Nucleus accumbens (tissue), 56 donors: ENCODE results near the gene BCAT1.
"Not testable (repeated sequence)": the region's sequence is repeated elsewhere in the genome, so short reads cannot be mapped to it uniquely, and the experiment has no call there.

Source experiments
- DNase-seq, 56 donors: peaks; one replicate each; lab custom pipeline; 2025; lab: John Stamatoyannopoulos, UW

Gene BCAT1

DNA sequence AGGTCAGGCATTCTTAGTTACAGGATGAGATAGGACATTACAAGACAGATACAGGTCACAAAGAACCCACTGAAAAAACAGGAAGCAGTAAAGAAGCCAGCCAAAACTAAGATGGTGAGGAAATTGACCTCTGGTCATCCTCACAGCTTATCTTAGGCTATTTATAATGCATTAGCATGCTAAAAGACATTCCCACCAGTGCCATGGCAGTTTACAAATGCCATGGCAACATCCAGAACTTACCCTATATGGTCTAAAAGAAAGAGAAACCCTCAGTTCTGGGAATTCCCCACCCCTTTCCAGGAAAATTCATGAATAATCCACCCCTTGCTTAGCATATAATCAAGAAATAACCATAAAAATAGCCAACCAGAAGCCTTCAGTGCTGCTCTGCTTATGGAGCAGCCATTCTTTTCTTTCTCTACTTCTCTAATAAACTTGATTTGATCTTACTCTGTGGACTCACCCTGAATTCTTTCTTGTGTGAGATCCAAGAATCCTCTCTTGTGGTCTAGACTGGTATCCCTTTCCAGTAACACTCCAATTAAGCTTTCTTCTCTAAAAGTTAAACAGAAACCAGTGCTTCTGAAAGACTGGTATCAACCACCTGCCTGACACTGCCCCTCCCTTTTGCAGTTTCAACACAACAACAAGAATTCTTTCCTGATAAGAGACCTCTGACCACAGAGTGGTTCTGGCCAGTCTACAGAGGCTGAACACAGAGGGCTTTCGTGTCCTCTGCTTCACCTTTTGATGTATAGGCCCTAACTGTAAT, 86.9 kb downstream of the BCAT1 start:
- DNase-seq: no peak

DNA sequence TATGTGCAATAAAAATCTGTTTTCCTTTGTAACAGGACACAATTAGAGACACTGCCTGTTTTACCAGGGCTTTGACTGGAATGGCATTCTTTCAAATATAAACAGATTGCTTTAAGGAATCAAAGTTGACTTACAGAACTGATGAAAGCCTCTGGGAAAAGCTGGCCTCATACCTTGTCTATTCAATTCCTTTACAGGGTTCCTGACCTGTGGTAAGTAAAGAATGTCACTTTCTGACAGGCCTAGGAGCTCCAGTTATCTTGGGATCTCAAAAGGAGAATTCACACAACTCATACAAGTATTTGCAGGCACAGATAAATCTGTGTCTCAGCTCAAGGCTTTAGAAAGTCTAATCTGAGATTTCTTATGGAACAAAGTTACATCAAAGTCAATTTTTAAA, 88.4 kb downstream of the BCAT1 start:
- no peak for DNase-seq

DNA sequence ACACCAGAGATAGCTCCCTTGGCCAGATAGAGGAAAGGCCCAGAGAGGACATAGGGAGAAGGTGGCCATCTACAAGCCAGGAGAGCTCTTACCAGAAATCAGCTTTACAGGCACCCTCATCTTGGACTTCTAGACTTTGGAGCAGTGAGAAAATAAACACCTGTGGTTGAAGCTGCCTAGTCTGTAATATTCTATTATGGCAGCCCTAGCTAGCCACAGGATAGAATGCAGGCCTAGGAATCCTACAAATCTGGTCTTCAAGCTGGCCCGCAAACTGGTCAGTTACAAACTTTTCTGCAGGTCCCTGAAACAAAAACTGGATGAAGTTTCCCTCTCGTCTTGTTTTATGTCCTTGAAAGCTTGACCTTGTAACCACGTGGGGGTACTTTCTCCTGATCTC, 92.4 kb downstream of the BCAT1 start:
- DNase-seq: no peak

DNA sequence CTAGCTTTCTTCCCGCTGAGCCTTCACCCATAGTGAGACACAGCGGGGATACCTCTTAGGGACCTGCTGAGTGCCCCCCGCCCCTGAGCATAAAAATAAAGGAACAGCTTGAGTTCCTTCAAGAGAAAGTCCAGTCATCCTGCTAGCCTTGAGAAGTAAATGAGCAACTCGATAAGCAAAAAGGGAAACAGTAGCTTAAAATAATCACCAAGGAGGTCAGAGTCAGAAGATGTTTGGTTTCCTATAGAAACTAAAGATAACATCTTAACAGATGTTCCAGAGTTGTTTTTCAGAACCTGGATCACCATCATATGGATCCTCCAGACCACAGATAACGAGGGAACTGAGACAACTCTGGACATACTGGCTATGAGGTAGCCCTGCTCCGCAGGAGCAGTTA, 94.0 kb downstream of the BCAT1 start:
- no peak for DNase-seq

DNA sequence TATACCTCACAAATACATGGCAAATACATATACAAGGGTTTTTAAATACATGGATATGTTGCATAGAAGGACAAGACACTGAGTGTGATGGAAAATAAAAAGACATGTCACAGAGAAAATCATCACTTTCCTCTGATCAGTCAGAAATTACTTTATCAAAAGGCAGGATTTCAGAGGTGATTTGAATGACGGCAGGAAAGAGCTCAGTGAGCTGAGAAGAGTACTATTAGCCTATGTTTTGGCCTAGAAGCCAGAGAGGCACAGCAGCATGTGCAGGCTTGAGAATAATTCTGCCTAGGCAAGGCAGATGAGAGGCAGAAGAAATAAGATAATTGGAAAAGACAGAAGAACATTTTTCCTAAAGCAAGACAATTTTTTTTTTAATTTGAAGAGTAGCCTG, 94.9 kb downstream of the BCAT1 start:
- no peak for DNase-seq

DNA sequence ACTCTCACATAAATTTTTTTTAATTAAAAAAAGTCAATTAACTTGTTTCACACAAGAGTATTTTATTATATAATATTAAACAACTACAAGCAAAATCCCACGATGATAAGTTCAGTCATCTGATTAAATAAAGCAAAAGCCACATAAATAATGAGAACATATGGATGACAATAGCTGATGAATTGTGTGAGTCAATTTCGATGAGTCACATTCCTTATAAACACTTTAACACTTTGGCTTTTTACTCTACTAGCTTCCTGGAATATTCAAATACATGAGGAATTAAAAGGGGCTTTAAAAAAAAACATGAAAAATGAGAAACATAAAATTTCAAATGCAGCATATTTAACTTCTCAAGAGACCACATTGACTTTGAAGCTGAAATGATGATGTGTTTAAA, 95.3 kb downstream of the BCAT1 start:
- no peak for DNase-seq

DNA sequence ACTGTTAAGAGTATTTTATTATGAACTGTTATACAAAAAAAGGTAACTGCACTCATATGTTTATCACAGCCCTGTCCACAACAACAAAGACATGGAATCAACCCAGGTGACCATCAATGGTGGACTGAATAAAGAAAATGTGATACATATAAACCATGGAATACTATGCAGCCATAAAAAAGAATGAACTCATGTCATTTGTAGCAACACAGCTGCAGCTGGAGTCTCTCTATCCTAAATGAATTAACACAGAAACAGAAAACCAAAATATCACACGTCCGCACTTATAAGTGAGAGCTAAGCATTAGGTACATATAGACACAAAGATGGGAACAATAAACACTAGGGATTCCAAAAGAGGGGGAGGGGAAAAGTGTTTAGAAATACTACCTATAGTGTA, 95.8 kb downstream of the BCAT1 start:
- DNase-seq: no peak

DNA sequence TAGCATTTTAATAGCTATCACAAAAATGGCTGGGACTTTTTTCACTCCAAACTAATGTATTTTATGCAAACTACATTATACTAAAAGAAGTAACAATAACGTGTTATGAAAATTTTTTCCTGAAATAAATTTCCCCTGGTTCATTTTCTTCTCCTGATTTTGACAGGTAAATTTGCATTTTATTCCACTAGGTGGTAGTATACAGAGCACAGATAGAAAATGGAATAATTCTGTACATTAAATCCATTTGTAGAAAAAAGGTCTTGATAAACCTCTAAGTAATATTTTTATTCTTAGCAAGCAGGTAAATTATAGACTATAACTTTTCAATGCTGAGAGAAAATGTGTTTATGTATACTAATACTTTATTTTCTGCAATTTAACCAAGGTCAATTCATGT, 96.5 kb downstream of the BCAT1 start:
- DNase-seq: no peak

DNA sequence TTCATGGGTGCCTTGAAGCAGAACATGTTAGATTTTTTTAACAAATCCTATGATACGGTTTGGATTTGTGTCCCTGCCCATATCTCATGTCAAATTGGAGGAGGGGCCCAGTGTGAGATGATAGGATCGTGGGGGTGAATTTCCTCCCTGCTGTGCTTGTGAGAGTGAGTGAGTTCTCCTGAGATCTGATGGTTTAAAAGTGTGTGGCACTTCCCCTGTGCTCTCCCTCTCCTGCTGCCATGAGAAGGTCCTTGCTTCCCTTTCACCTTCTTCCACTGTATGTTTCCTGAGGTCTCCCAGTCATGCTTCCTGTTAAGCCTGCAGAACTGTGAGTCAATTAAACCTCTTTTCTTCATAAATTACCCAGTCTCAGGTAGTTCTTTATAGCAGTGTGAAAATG, 97.0 kb downstream of the BCAT1 start:
- DNase-seq: not testable (repeated sequence)

DNA sequence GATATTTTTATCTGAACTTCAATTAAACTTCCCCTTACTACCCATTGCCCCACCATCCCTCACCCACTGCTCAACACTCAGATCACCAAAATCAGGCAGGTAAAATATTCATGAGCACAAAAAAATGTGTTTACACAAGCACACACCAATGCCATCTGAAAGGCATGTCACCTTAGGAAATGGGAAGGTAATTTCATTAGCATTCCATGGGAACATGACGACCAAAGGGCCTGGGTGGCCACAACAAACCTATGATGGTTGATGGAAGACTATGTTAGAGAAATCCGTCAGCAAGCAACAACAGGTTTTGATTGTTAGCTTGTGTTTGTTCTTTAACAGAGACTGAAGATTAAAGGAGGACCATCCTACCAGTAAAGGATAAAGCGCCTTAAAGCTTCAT, 97.6 kb downstream of the BCAT1 start:
- no peak for DNase-seq

DNA sequence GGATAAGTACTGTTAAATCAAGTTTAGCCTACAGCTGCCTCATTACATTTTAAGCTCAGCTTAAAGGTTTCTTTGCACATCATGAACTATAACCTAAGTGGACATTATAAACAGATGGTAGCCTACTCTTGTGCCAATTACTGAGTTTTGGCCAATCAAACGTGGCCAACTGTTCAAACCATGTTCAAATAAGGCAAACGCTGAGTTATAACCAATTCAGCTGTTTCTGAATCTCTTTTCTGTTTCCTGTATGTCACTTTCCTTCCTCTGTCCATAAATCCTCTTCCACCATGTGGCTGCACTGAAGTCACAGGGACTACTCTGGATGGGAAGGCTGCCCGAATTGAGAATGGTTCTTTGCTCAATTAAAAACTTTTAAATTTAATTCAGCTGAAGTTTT, 98.4 kb downstream of the BCAT1 start:
- no peak for DNase-seq

DNA sequence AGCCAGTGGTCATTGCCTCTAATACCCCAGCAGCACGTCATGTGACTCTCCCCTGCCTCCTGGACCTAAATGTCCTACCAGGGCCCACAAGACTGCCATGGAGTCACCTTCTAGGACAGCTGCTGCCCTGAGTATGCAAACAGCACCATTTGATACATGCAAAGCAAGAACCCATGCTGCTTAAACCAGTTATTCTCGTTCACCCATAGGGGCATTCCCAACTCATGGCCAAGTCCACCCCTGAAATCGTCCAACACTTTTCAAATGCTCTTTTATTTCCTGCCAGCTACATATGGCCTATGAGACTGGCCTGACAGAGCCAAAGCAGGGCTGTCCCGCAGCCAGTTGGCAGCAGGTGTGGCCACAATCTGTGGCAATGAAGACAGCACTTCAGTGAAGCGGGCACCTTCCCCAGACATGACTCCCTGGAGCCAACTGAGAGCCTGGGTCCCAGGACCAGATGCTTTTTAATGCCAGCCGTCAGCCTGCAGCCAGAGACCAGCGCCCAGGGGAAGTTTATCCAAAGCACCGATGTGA, 99.9 kb downstream of the BCAT1 start:
- peak in 2 of 56 donors; percentile 0 to 2 for DNase-seq

DNA sequence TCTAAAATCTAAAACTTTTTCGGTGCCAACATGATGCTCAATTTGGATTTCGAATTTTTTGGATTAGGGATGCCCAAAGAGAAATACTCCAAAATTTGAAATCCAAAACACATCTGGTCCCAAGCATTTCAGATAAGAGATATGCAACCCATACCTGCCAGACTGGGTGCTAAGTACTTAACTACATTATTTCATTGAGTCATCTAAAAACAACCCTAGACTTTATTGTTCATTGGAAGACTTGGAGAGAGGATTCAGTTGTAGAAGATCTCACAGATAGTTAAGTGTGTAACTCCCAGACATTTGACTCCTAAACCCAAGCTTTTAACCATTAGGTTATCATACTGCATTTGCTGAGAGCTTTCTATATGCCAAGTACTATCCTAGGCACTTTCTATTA, 102.2 kb downstream of the BCAT1 start:
- no peak for DNase-seq

DNA sequence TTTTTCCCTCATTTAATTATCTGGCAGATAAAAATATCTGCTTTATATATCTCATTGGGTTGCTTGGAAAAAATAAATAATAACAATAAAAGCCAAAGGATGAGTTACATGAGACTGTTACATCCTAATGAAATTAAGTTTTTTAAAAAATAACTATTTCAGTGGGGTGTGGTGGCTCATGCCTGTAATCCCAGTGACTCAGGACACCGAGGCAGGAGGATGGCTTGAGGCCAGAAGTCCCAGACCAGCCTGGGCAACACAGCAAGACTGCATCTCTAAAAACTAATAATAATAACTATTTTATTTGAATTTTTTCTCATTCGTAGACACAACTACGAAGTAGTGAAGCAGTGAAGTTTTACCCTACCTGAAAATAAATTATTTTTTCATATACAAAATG, 103.3 kb downstream of the BCAT1 start:
- DNase-seq: no peak

DNA sequence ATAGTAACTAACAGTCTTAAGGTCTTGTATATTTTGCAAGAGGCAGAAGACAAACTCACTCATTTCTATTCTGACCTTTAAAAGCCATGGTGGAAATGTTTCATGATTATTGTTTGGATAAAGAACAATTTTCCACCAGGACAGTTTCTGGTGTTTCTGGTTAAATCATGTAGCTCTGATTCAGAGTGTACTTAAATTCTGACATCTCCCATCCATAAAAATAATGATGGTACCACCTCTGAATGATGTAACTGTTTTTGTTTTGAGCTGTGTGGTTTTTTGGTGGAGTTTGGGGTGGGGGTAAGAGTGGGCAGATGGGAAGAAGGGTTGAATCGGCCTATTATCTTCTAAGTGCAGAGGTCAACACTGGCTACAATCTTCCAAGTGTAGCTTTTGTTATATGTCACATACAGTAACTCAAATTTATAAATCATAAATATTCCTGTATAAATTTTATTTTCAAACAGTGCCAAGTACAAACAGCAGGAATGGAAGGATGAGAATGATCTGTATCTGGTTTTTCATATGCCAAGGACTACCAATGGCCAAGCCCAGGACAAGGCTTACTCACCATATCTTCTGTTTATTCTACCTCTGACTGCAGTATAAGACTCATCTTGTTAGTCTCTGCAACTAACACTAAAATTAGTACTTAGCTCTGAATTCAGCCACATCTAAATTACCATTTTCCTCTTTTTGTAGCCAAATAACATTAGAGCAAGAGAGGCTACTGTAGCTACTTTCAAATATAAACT, 108.7 kb downstream of the BCAT1 start:
- no peak for DNase-seq

DNA sequence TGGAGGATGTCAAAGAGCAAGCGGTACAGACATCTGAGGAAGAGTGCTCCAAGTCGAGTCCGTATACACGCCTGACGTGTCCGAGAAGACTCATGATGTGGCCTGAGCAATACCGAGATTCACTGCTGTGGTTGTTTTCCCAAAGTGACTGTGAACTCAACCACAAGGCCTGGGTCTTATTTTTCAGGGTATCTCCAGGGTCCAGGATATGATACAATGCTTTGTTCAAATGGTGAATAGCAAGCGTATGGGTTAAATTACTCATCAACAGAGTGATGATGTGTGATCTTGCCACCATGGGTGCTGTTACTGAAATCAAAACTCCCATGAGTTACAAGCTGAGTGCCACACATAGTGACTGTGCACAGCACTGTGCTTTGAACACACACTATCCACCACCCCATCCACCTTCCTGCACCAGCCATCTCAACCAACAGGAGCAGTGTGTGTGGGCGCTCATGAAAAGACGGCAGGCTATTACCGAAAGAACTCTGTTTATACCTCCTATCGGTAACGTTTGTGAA, 109.6 kb downstream of the BCAT1 start:
- DNase-seq: no peak

DNA sequence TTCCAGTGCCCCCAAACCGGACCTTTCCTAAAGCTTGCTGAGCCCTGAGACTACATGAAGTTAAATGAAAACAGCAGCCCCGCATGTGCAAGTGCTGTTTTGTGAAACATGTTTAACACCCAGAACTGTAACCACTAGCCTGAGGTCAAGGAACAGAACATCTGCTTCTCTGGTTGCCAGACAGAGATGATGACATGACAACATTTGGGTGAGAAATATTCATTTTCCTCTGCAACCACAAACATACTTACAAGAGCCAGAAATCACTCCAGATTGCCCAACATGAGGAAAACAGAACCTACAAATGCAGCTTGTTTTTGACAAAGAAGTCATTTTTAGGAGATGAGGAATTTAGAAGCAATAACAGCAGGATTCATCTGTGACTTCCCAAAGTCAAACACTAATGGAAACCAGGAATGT, 110.4 kb downstream of the BCAT1 start:
- DNase-seq: no peak

DNA sequence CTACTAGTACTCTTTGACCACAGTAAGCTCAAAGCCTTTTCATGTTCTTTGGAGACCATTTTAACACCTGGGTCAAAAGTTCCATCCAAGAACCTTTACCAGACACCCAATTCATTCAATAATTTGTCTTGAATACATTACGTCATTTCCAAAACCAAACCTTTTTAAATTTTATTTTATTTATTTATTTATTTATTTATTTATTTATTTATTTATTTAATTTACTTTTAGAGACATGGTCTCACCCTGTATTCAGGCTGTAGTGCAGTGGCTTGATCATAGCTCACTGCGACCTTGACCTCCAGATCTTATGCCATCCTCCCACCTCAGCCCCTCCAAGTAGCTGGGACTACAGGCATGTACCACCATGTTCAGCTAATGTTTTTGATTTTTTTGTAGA, 113.5 kb downstream of the BCAT1 start:
- no peak for DNase-seq

DNA sequence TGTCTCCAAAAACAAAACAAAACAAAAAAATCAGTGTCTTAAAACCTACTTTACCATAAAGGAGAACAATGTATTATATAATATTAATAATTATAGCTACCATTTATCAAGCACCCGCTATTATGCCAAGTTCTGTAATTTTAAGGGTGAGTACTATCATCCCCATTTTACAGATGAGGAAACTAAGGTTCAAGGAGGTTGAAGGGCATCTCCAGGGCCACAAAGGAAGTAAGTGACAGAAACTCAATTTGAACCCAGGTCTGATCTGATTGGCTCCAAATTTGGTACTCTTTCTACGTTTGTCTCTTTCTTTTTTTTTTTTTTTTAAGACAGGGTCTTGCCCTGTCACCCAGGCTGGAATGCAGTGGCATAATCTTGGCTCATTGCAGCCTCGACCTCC, 115.4 kb downstream of the BCAT1 start:
- DNase-seq: no peak

DNA sequence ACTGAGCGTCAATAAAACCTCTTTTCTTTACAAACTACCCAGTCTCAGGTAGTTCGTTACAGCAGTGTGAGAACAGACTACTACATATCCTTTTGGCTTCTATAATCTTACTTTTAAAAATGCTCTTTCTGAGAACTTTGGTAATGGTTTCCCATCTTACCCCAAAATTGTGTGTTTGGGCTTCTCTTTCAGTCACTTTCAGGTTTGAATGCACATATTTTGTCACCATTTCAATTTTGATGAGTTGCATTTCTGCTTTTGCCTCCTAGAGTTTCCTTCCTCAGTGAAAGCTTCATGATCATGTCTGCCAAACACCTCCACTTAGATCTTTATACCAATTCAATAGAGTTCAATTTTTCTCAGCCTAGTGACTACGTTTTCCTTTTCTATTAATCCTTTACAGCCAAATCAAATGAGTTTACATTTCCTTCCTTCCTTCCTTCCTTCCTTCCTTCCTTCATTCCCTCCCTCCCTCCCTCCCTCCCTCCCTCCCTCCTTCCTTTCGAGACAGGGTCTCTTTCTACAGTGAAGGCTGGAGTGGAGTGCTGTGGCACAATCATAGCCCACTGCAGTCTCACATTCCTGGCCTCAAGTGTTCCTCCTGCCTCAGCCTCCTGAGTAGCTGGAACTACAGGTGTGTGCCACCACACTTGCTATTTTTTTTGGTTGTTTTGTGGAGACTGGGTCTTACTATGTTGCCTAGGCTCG, 124.9 kb downstream of the BCAT1 start:
- DNase-seq: no peak
